Measurements from ENCODE around the gene CNTROB. TPM values are rescaled to one million over a fixed set of nuclear protein-coding genes. Genes with fewer than 3 reads are reported as not detected.

CNTROB gene
- total and polyA plus RNA-seq, 2 donors (not counting 1 experiment from before 2014, with no cell fraction given), result 23.1 to 34.8 TPM

DNA sequence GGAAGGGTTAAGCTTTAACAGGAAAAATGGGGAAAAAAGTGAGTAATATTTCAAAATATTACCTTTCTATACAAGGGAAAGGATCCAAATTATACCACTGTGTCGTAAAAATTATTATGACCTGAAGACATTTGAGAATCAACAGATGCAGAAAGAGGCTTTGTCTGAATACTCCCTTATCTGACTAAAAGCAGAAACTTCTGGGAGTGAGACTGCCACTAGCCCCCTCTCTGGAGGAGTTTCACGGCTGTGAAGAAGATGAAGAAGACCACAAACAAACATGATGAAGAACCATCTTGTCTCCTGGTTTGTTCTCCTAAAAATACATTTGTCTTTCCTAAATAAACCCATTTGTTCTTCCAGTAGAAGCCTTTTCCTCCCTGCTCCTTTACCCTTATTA lies 29.4 kb downstream of the CNTROB start:
- TF ChIP-seq, protein P1, sequence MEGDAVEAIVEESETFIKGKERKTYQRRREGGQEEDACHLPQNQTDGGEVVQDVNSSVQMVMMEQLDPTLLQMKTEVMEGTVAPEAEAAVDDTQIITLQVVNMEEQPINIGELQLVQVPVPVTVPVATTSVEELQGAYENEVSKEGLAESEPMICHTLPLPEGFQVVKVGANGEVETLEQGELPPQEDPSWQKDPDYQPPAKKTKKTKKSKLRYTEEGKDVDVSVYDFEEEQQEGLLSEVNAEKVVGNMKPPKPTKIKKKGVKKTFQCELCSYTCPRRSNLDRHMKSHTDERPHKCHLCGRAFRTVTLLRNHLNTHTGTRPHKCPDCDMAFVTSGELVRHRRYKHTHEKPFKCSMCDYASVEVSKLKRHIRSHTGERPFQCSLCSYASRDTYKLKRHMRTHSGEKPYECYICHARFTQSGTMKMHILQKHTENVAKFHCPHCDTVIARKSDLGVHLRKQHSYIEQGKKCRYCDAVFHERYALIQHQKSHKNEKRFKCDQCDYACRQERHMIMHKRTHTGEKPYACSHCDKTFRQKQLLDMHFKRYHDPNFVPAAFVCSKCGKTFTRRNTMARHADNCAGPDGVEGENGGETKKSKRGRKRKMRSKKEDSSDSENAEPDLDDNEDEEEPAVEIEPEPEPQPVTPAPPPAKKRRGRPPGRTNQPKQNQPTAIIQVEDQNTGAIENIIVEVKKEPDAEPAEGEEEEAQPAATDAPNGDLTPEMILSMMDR (IDR thresholded peaks at IDR 0.05), result no peak
- no peak for TF ChIP-seq EZH2 (IDR thresholded peaks at IDR 0.05; ENCODE audit: borderline replicate concordance, insufficient read depth, low read depth, low read length, poor library complexity, severe bottlenecking)
- DNase-seq, result no peak
- Histone ChIP-seq H3K4me3 (ENCODE audit: control extremely low read depth in 1 of 5, extremely low read depth in 1 of 5, insufficient read depth in 1 of 5, low read depth in 2 of 5, low read length in 4 of 5) (no peak overlapping the region), H3K27ac (ENCODE audit: low read length in 2 of 2) (no peak overlapping the region), H3K79me2 (ENCODE audit: control insufficient read depth, insufficient read depth, low read length) (no peaks in the 10 kb centered on the region), H3K36me3 (replicated peaks in 1 of 2; ENCODE audit: control extremely low read depth in 1 of 2, control insufficient read depth in 1 of 2, extremely low read depth in 1 of 2, insufficient read depth in 2 of 2, low read length in 1 of 2) (no peaks in the 10 kb centered on the region), H3K4me1 (ENCODE audit: control insufficient read depth in 2 of 2, insufficient read depth in 2 of 2, low read length in 2 of 2) (no peaks in the 10 kb centered on the region), H3K9me3 (ENCODE audit: control extremely low read depth in 1 of 3, control insufficient read depth in 2 of 3, insufficient read depth in 1 of 3, low read length in 2 of 3) (no peaks in the 10 kb centered on the region), H4K20me1 (ENCODE audit: control insufficient read depth, insufficient read depth, low read length, poor library complexity, severe bottlenecking) (no peaks in the 10 kb centered on the region), H3K27me3 (replicated peaks in 1 of 4; ENCODE audit: control extremely low read depth in 1 of 4, control insufficient read depth in 3 of 4, insufficient read depth in 4 of 4, low read length in 3 of 4) (peaks cover 0 to 5% (median 1%) of the 10 kb centered on the region in 4 experiments), H3K9ac (ENCODE audit: low read length) (no peak overlapping the region), H2AFZ (ENCODE audit: insufficient read depth, low read depth, low read length, poor library complexity, severe bottlenecking) (no peak overlapping the region), H3K4me2 (replicated peaks; ENCODE audit: low read depth, low read length, poor library complexity, severe bottlenecking) (no peak overlapping the region)
- intact Hi-C loops (cut with micrococcal nuclease), result no loop called here
- CTCF ChIA-PET, result interaction anchor here (1.1 kb wide), 1 partner anchor 27 kb away, joined by 3 read pairs; no protein-coding TSS in a partner anchor
- no peak for ATAC-seq (ENCODE audit: low read depth)
- no peaks in the 10 kb centered on the region for H3K4me1 Mint-ChIP-seq
- H3K27ac Mint-ChIP-seq, result no peak overlapping the region
- H3K27me3 Mint-ChIP-seq, result peaks cover 18% of the 10 kb centered on the region
- POLR2A ChIA-PET, result no interaction called here
- no peak overlapping the region for H3K4me3 Mint-ChIP-seq
- WGBS (ENCODE audit: insufficient coverage), result no CpG with 5 or more reads among the region's 2 CpGs
- no peaks in the 10 kb centered on the region for H3K9me3 Mint-ChIP-seq (ENCODE audit: insufficient read depth)

DNA sequence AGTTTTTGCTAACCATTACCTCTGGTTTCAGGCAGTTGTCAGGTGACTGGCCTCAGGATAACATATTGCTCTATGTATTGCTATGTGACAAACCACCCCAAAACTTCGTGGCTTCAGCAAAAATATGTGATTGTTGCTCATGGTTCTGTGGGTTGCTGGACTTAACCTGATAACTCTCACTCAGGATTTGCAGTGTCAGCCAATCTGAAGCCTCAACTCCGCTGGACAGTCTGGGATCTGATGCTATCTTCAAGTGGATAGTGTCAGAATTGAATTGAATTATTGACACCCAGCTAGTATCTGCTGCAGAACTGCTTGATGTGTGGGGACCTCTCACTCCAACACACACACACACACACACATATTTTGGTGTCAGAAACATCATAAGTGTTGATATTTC lies 35.7 kb downstream of the CNTROB start:
- no peak for DNase-seq
- H3K4me3 ChIP-seq (ENCODE audit: control extremely low read depth in 1 of 5, extremely low read depth in 1 of 5, insufficient read depth in 1 of 5, low read depth in 2 of 5, low read length in 4 of 5), result no peak overlapping the region
- no peak overlapping the region for H3K4me2 ChIP-seq (replicated peaks; ENCODE audit: low read depth, low read length, poor library complexity, severe bottlenecking)
- H3K36me3 ChIP-seq (replicated peaks in 1 of 2; ENCODE audit: control extremely low read depth in 1 of 2, control insufficient read depth in 1 of 2, extremely low read depth in 1 of 2, insufficient read depth in 2 of 2, low read length in 1 of 2), result no peaks in the 10 kb centered on the region
- no peak overlapping the region for H3K27ac Mint-ChIP-seq
- ATAC-seq (ENCODE audit: low read depth), result no peak
- TF ChIP-seq EZH2 (IDR thresholded peaks at IDR 0.05; ENCODE audit: borderline replicate concordance, insufficient read depth, low read depth, low read length, poor library complexity, severe bottlenecking), result no peak
- TF ChIP-seq, protein P1 (IDR thresholded peaks at IDR 0.05), result no peak
- WGBS (ENCODE audit: insufficient coverage), result no CpG with 5 or more reads among the region's 2 CpGs
- intact Hi-C loops (cut with micrococcal nuclease), result no loop called here
- POLR2A ChIA-PET, result no interaction called here
- no peak overlapping the region for H3K9ac ChIP-seq (ENCODE audit: low read length)
- H3K9me3 Mint-ChIP-seq (ENCODE audit: insufficient read depth), result no peaks in the 10 kb centered on the region
- H3K79me2 ChIP-seq (ENCODE audit: control insufficient read depth, insufficient read depth, low read length), result no peaks in the 10 kb centered on the region
- H3K4me3 Mint-ChIP-seq, result no peak overlapping the region
- no peak overlapping the region for H2AFZ ChIP-seq (ENCODE audit: insufficient read depth, low read depth, low read length, poor library complexity, severe bottlenecking)
- no peaks in the 10 kb centered on the region for H3K9me3 ChIP-seq (ENCODE audit: control extremely low read depth in 1 of 3, control insufficient read depth in 2 of 3, insufficient read depth in 1 of 3, low read length in 2 of 3)
- CTCF ChIA-PET, result no interaction called here
- peaks cover 0 to 11% (median 0%) of the 10 kb centered on the region in 4 experiments for H3K27me3 ChIP-seq (replicated peaks in 1 of 4; ENCODE audit: control extremely low read depth in 1 of 4, control insufficient read depth in 3 of 4, insufficient read depth in 4 of 4, low read length in 3 of 4)
- no peak overlapping the region for H3K27ac ChIP-seq (ENCODE audit: low read length in 2 of 2)
- no peaks in the 10 kb centered on the region for H3K4me1 ChIP-seq (ENCODE audit: control insufficient read depth in 2 of 2, insufficient read depth in 2 of 2, low read length in 2 of 2)
- H4K20me1 ChIP-seq (ENCODE audit: control insufficient read depth, insufficient read depth, low read length, poor library complexity, severe bottlenecking), result no peaks in the 10 kb centered on the region
- no peaks in the 10 kb centered on the region for H3K4me1 Mint-ChIP-seq
- H3K27me3 Mint-ChIP-seq, result no peaks in the 10 kb centered on the region
